Measurements from ENCODE around the gene MLLT1.

Gene MLLT1

GRCh38 chr19:6204866-6205723 is 74.7 kb downstream of the MLLT1 start:
- no peak for DNase-seq

DNA sequence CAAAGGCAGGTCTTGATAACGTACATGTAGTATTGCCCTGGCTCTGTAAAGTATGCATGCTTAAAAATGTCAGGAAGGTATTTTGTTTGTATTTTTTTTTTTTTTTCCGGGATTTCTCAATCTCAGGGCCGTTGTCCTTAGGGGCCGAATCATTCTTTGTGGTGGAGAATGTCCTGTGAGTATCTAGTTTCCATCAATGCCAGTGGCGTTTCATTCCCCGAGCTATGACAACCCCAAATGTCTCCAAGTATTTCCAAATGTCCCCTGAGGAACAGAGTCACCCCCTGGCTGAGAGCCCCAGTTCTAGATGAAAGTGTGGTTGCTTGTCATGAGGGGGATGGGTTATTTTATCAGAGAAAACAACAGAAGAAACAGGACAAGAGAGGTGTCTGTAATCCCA is 75.6 kb downstream of the MLLT1 start:
- DNase-seq: no peak

- peak; percentile 94 for DNase-seq
Observed at GRCh38 chr19:6199240-6199994, 80.4 kb downstream of the MLLT1 start.

GRCh38 chr19:6198896-6199239 is 80.9 kb downstream of the MLLT1 start:
- no peak for DNase-seq

DNA sequence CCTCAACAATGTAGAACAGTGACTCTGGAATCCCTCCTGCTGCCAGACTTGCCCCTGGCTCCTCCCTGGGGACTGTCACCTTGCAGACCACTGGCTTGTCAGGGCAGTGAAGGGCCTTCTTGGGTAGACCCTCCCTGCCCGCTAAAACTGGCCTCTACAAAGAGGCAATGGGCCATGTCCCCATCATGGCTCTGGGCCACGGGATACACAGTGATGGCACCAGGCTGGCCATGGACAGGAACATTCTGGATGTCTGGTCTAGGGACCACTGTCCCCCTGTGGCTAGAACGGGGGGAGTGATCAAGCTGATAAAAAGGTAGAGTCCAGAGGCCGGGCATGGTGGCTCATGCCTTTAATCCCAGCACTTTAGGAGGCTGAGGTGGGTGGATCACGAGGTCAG is 83.4 kb downstream of the MLLT1 start:
- no peak for DNase-seq

- DNase-seq: no peak
Observed at GRCh38 chr19:6188811-6189210, 91.0 kb downstream of the MLLT1 start.

DNA sequence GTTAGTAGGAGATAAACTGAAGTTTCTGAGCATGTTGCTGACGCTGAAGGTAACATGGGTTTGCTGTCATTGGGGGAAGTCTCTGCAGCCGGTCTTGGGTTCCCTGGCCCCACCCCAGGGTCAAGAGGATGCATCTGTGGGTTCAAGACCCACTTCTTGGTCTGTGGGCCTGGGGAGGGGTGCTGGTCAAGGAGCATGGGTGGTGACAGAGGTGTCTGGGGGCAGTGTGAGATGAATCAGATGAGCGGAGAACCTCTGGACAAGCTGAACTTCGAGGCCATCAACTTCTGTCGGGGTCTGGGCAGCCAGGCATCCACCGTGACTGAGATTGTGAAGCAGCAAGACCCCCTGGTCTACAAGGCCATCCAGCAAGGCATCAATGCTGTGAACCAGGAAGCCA is 92.4 kb downstream of the MLLT1 start:
- no peak for DNase-seq

DNA sequence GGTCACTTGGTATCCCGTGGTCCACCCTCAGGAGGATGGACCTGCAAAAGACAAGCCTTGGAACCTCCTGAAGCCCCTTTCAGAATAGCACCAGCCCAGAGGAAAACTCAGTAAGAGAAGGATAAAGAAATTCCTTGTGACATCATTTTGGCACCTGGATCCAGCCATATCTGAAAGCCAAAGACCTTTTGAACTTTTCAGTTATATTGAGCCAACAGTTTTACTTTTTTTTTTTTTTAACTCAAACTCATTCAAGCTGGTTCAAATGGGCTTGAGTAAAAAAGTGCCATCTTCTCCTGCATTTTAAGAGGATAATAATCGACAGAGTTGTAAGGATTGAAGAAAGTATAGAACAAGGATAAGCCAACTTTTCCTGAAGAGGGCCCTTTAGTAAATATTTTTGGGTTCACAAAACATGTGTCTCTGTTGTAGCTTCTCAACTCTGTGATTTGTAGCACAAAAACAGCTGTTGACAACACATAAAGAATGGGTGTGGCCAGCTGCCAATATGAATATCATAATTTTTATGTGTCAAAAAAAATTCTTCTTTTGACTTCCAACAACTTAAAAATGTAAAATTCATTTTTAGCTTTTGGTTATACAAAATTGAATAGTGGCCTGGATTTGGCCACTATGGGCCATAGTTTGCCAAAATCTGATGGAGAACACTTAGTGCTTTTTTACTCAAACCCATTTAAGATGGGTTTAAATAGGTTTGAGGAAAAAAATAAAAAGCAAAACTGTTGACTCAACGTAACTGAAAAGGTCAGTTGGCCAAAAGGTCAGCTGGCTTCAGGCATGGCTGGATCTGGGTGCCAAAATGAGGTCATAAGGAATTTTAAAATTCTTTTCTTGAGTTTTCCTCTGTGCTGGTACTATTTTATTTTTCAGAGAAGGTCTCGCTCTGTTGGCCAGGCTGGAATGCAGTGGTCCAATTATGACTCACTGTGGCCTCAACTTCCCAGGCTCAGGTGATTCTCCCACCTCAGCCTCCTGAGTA is 93.6 kb downstream of the MLLT1 start:
- no peak for DNase-seq

DNA sequence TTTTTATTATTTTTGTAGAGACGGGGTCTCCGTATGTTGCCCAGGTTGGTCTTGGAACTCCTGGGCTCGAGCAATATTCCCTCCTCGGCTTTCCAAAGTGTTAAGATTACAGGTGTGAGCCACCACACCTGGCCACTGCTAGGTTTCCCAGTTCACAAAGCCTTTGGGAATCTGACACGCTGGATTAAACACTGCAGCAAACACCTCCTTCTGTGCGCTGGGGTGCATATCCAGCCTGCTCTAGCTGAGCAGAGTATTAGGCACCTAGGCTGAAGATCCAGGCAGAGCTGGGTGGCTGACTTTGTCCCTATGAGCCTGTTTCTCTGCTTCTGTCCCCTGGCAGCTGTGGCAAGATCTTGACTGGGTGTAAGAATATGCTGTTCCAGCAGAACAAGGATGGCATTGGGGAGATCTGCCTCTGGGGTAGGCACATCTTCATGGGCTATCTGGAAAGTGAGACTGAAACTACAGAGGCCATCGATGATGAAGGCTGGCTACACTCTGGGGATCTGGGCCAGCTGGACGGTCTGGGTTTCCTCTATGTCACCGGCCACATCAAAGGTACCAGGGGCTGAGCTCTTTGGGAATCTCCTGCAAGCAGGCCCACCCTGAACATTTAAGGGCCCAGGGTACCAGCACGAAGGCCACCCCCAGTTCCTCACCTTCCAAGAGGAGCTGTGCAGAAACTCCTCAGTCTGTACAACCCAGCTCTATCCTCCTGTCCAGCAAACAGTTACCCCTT is 94.5 kb downstream of the MLLT1 start:
- no peak for DNase-seq

GRCh38 chr19:6181119-6181518 is 98.7 kb downstream of the MLLT1 start:
- no peak for DNase-seq

DNA sequence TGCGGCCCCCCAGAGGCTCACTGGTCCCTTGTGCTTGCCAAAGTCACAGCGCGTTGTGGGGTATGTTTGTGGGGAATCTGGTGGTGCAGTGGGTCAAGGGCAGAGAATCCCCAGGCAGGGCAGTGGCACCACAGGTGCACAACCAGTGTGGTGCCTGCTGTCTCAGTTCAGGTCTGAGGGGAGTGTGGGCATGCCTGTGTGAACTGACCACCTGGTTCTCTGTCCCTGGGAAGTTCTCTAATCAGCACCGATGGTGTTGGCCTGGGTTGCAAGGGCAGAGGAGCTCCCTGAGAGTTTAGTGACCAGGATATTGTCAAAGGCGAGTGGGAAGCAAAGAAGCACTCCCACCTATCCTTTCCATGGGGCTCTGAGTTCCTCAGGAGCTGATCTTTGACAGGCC is 106.6 kb downstream of the MLLT1 start:
- DNase-seq: no peak

DNA sequence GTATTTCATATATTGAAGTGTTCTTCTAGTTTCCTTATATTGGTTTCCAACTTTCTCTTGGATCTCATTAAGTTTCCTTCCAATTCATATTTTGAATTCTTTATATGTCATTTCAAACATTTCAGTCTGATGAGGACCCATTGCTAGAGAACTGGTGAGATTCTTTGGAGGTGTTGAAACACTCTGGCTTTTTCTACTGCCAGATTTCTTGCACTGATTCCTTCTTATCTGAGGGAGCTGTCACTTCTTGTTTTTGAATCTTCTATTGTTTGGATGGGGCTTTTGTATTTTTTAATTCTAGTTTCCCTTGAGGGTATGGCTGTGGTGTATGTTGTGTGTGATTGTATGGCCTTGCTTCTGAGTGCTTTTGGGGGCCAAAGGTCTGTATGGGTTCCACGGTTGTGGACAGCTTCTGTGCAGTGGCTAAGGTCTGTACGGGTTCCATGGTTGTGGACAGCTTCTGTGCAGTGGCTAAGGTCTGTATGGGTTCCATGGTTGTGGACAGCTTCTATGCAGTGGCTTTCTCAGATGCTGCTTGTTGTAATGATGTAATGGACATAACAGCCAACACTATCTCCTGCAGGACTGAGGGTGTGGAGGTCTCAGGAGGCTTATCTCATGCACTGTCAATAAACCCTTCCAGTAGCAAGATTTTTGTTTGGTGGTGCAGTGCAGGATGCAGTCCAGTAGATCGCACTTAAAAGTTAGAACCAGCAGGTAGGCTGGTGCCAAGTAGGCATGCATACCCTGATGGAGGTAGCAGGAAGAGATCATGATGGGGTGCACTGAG is 107.5 kb downstream of the MLLT1 start:
- no peak for DNase-seq

GRCh38 chr19:6167115-6167514 is 112.7 kb downstream of the MLLT1 start:
- DNase-seq: no peak

DNA sequence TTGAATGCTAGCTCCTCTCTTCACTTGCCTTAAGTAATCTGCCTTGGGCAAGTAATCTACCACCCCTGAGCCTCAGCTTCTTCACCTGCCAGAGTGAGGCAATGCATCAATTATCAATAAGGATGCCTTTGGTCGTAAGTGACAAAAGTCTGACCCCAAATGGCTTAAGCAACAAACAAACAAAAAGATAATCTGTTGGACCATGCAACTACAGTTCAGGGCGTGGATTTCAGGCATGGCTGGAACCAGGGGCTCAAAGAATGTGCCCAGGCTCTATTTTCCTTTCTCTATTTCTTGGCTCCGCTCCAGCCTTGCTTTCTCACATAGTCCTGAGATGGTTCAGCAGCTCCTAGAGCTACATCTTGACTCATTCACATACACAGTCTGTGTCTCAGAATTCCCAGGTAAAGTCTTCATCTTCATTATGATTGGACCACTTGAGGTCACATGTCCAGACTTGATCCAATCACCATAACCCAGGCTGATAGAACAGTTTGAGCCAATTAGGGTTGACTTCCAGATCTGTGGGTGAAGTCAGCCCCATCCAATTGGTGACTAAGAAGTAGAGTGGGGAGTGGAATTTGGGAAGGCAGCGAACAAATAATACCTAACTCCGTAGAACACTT is 114.8 kb downstream of the MLLT1 start:
- DNase-seq: no peak

- no peak for DNase-seq
Observed at GRCh38 chr19:6161271-6161850, 118.4 kb downstream of the MLLT1 start.

Data from NCI-H524 treated with DMSO at 0.1 percent for 48 hours (cell line).